Measurements from ENCODE around the gene SDHA. TPM values are rescaled to one million over a fixed set of nuclear protein-coding genes. Genes with fewer than 3 reads are reported as not detected.

Gene SDHA
- total and polyA plus RNA-seq, 10 of the 15 experiments (the other 5 are each of a cell fraction or from before 2014, with no cell fraction given): 63.3 to 205 (median 104) TPM

- RAD21 ChIA-PET (ENCODE audit: unreplicated experiment): no interaction called here
- ATAC-seq (no peak), DNase-seq (ENCODE audit: low read depth, low spot score) (no peak), FAIRE-seq (no peak)
- H4K20me1 ChIP-seq (ENCODE audit: control insufficient read depth, insufficient read depth): no peaks in the 10 kb centered on the region
- intact Hi-C loops (cut with micrococcal nuclease; ENCODE audit: unreplicated experiment) (no loop called here), in situ Hi-C loops (cut with MboI) (no loop called here)
- no peaks in the 10 kb centered on the region for H3K27me3 ChIP-seq (replicated peaks in 1 of 2; ENCODE audit: control insufficient read depth in 2 of 2, insufficient read depth in 2 of 2, low read length in 1 of 2)
- H3K9ac ChIP-seq (ENCODE audit: control insufficient read depth, insufficient read depth, low read length): no peak overlapping the region
- H2AFZ ChIP-seq (ENCODE audit: control insufficient read depth, low read depth, low read length): no peak overlapping the region
- H3K4me3 ChIP-seq: no peak overlapping the region
- H3K36me3 ChIP-seq (ENCODE audit: control insufficient read depth in 2 of 2, insufficient read depth in 2 of 2, low read length in 1 of 2): peaks cover 17 to 20% of the 10 kb centered on the region in 2 experiments
- 92% methylated on average over 9 of the region's 9 CpGs for WGBS (ENCODE audit: insufficient coverage, insufficient replicate concordance, low lambda C conversion rate, missing lambda C conversion rate)
- H3K9me3 ChIP-seq (replicated peaks; ENCODE audit: control insufficient read depth, insufficient read depth, low read length): no peaks in the 10 kb centered on the region
- TF ChIP-seq TBL1XR1 (IDR thresholded peaks at IDR 0.05; ENCODE audit: low read depth, low read length) (no peak), SRF (IDR thresholded peaks at IDR 0.05; ENCODE audit: low read depth in 2 of 2, low read length in 2 of 2) (no peak), NFXL1 (IDR thresholded peaks at IDR 0.05; ENCODE audit: borderline replicate concordance) (no peak), ZBED1 (IDR thresholded peaks at IDR 0.05; ENCODE audit: borderline replicate concordance) (no peak), CUX1 (IDR thresholded peaks at IDR 0.05; ENCODE audit: insufficient replicate concordance, low read depth, low read length) (no peak), E4F1 (IDR thresholded peaks at IDR 0.05; ENCODE audit: borderline replicate concordance, partially characterized antibody) (no peak), RAD21 (IDR thresholded peaks at IDR 0.05; ENCODE audit: insufficient read depth, low read depth, low read length) (no peak), FOXK2 (IDR thresholded peaks at IDR 0.05) (no peak), KAT2A (conservative IDR thresholded peaks at IDR 0.05; ENCODE audit: control insufficient read depth, low read depth, low read length) (no peak), RUNX3 (IDR thresholded peaks at IDR 0.05; ENCODE audit: low read length) (no peak), CHD4 (IDR thresholded peaks at IDR 0.05) (no peak), BMI1 (IDR thresholded peaks at IDR 0.05; ENCODE audit: borderline replicate concordance) (no peak)
- H3K79me2 ChIP-seq (ENCODE audit: control insufficient read depth, insufficient read depth, low read length): no peaks in the 10 kb centered on the region; the same call in 1 of the 2 replicates
- no peaks in the 10 kb centered on the region for H3K4me1 ChIP-seq (ENCODE audit: control insufficient read depth, insufficient read depth, low read length)
- SMC1A ChIA-PET (ENCODE audit: uncharacterized antibody, unreplicated experiment): no interaction called here
- no peak overlapping the region for H3K27ac ChIP-seq (ENCODE audit: control insufficient read depth, insufficient read depth)
- BruUV-seq (replicated peaks): no TSS peak
- H3K4me2 ChIP-seq (ENCODE audit: control insufficient read depth, insufficient read depth): no peak overlapping the region
- CTCF ChIA-PET: interaction anchor here (1.0 kb wide), 1 partner anchor 117 kb away, joined by 3 read pairs; no protein-coding TSS in a partner anchor
- POLR2A ChIA-PET: no interaction called here
Observed at GRCh38 chr5:305050-305449, 86.9 kb downstream of the SDHA start.

Measured in GM12878 (cell line).